22Rv1 (cell line): ENCODE results near the gene SHANK1.

Source experiments
- ZFX ChIP-seq: fragments of 450-650 bp; IDR thresholded peaks from 2 replicates; pipeline ENCODE4 v1.6.1; 2017; ENCODE audit warnings: antibody characterized with exemption, borderline replicate concordance
- TF ChIP-seq, protein P1 (sequence below): fragments of 450-650 bp; IDR thresholded peaks from 2 replicates; pipeline ENCODE4 v1.5.1; 2017; ENCODE audit warnings: mild to moderate bottlenecking

GRCh38 chr19:50638600-50638999 is 81.0 kb downstream of the SHANK1 start:
- TF ChIP-seq, protein P1, sequence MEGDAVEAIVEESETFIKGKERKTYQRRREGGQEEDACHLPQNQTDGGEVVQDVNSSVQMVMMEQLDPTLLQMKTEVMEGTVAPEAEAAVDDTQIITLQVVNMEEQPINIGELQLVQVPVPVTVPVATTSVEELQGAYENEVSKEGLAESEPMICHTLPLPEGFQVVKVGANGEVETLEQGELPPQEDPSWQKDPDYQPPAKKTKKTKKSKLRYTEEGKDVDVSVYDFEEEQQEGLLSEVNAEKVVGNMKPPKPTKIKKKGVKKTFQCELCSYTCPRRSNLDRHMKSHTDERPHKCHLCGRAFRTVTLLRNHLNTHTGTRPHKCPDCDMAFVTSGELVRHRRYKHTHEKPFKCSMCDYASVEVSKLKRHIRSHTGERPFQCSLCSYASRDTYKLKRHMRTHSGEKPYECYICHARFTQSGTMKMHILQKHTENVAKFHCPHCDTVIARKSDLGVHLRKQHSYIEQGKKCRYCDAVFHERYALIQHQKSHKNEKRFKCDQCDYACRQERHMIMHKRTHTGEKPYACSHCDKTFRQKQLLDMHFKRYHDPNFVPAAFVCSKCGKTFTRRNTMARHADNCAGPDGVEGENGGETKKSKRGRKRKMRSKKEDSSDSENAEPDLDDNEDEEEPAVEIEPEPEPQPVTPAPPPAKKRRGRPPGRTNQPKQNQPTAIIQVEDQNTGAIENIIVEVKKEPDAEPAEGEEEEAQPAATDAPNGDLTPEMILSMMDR = no peak
- no peak for TF ChIP-seq ZFX
